Trophoblast cell (in vitro differentiated cells and primary cell): ENCODE measurements around the gene CMA1.

Experiments used
- DNase-seq, 2 donors: peaks; one replicate each; pipeline ENCODE4 v3.0.0-alpha.2; 2016
- H2AFZ ChIP-seq: 2 replicates; pipeline ENCODE4 v1.6.1; 2013; ENCODE audit warnings: low read length, moderate library complexity, mild to moderate bottlenecking; ENCODE audit not compliant: insufficient read depth, poor library complexity
- H2AK5ac ChIP-seq: 2 replicates; pipeline ENCODE4 v1.6.1; 2013; ENCODE audit warnings: mild to moderate bottlenecking, low read length
- H2BK120ac ChIP-seq: 2 replicates; pipeline ENCODE4 v1.6.1; 2013; ENCODE audit warnings: low read length, mild to moderate bottlenecking, moderate library complexity; ENCODE audit not compliant: insufficient read depth, poor library complexity
- H2BK12ac ChIP-seq: 2 replicates; pipeline ENCODE4 v1.6.1; 2013; ENCODE audit warnings: mild to moderate bottlenecking, low read length, moderate library complexity
- H2BK5ac ChIP-seq: 2 replicates; pipeline ENCODE4 v1.6.1; 2013; ENCODE audit warnings: low read length, low read depth, moderate library complexity, mild to moderate bottlenecking; ENCODE audit not compliant: poor library complexity
- H3K14ac ChIP-seq: 2 replicates; pipeline ENCODE4 v1.6.1; 2013; ENCODE audit warnings: mild to moderate bottlenecking, low read length
- H3K18ac ChIP-seq: 2 replicates; pipeline ENCODE4 v1.6.1; 2013; ENCODE audit warnings: mild to moderate bottlenecking, low read length
- H3K23ac ChIP-seq: 2 replicates; pipeline ENCODE4 v1.6.1; 2013; ENCODE audit warnings: low read length
- H3K27ac ChIP-seq: 2 replicates; pipeline ENCODE4 v1.5.1; 2013; ENCODE audit warnings: low read depth, mild to moderate bottlenecking, inconsistent platforms, low read length, moderate library complexity
- H3K27me3 ChIP-seq: 2 replicates; pipeline ENCODE4 v1.6.1; 2013; ENCODE audit warnings: inconsistent platforms, mild to moderate bottlenecking, low read length, moderate library complexity; ENCODE audit not compliant: insufficient read depth
- H3K36me3 ChIP-seq, 2 experiments: 1 replicate in 1 of 2; 2 replicates in 1 of 2; pipeline ENCODE4 v1.6.1; 2013; ENCODE audit warnings: low read length in 2 of 2, mild to moderate bottlenecking in 2 of 2, moderate library complexity in 1 of 2; ENCODE audit not compliant: insufficient read depth in 2 of 2, control insufficient read depth in 1 of 2
- H3K4ac ChIP-seq: 2 replicates; pipeline ENCODE4 v1.6.1; 2013; ENCODE audit warnings: low read depth, mild to moderate bottlenecking, low read length, moderate library complexity
- H3K4me1 ChIP-seq, 2 experiments: 1 replicate in 1 of 2; 2 replicates in 1 of 2; pipeline ENCODE4 v1.6.1; 2013; ENCODE audit warnings: low read length in 2 of 2, mild to moderate bottlenecking in 2 of 2, moderate library complexity in 1 of 2; ENCODE audit not compliant: insufficient read depth in 2 of 2, control insufficient read depth in 1 of 2
- H3K4me2 ChIP-seq: 2 replicates; pipeline ENCODE4 v1.6.1; 2013; ENCODE audit warnings: inconsistent platforms, mild to moderate bottlenecking, low read length, moderate library complexity
- H3K4me3 ChIP-seq: 2 replicates; pipeline ENCODE4 v1.5.1; 2013; ENCODE audit warnings: mild to moderate bottlenecking, low read depth, low read length, inconsistent platforms
- H3K79me1 ChIP-seq: one replicate; pipeline ENCODE4 v1.6.1; 2013; ENCODE audit warnings: low read length
- H3K79me2 ChIP-seq: 2 replicates; pipeline ENCODE4 v1.6.1; 2013; ENCODE audit warnings: low read length, mild to moderate bottlenecking; ENCODE audit not compliant: control insufficient read depth, insufficient read depth, poor library complexity
- H3K9ac ChIP-seq: 2 replicates; pipeline ENCODE4 v1.6.1; 2013; ENCODE audit warnings: mild to moderate bottlenecking, low read length
- H3K9me3 ChIP-seq: 2 replicates; pipeline ENCODE4 v1.6.1; 2013; ENCODE audit warnings: low read depth, mild to moderate bottlenecking, control low read depth, inconsistent platforms, low read length; ENCODE audit not compliant: insufficient read depth
- H4K12ac ChIP-seq: 2 replicates; pipeline ENCODE4 v1.6.1; 2013; ENCODE audit warnings: low read depth, mild to moderate bottlenecking, low read length, moderate library complexity
- H4K8ac ChIP-seq: 2 replicates; pipeline ENCODE4 v1.6.1; 2013; ENCODE audit warnings: low read depth, mild to moderate bottlenecking, low read length, moderate library complexity
- H4K91ac ChIP-seq: one replicate; pipeline ENCODE4 v1.6.1; 2013; ENCODE audit warnings: low read depth, mild to moderate bottlenecking, low read length, moderate library complexity
- WGBS: extraction: QIAGEN DNeasy Blood & Tissue Kit; methylation state at CpG from one replicate; pipeline ENCODE4 v1.1.7; 2013; ENCODE audit warnings: missing lambda C conversion rate; ENCODE audit not compliant: insufficient read length, insufficient coverage; ENCODE audit errors: extremely low coverage; 5-methylcytosine and 5-hydroxymethylcytosine counted together

The CMA1 gene

DNA sequence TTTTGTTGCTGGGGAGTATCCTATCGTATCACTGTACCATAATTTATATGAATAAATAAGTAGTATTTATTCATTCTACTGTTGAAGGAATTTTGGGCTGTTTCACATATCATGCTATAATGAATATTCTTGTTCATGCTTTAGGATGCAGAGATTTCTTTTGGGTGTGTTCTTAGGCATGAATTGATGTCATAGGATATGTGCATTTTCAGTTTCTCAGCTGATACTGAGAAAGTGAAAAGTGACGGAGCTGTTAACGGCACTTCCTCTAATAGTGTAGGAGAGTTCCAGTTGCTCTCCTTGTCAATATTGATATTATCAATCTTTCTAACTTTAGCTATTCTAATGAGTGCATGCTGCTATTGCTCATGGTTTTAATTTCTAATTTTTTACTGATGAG lies 42.3 kb downstream of the CMA1 start:
- Histone ChIP-seq H3K79me1 (no peaks in the 10 kb centered on the region), H2AFZ (no peak overlapping the region), H3K18ac (no peak overlapping the region), H3K9ac (no peak overlapping the region), H3K4me3 (no peak overlapping the region), H3K14ac (no peak overlapping the region), H2BK12ac (no peak overlapping the region), H3K4me1 (no peaks in the 10 kb centered on the region), H4K91ac (no peak overlapping the region), H2BK120ac (no peak overlapping the region), H3K79me2 (no peaks in the 10 kb centered on the region), H3K23ac (no peak overlapping the region), H4K12ac (no peak overlapping the region), H3K27me3 (no peaks in the 10 kb centered on the region), H2BK5ac (no peak overlapping the region), H3K36me3 (no peaks in the 10 kb centered on the region), H4K8ac (no peak overlapping the region), H3K4me2 (no peak overlapping the region), H3K9me3 (no peaks in the 10 kb centered on the region), H2AK5ac (no peak overlapping the region), H3K4ac (no peak overlapping the region), H3K27ac (no peak overlapping the region)
- no CpG with 5 or more reads among the region's 3 CpGs for WGBS
- no peak for DNase-seq

DNA sequence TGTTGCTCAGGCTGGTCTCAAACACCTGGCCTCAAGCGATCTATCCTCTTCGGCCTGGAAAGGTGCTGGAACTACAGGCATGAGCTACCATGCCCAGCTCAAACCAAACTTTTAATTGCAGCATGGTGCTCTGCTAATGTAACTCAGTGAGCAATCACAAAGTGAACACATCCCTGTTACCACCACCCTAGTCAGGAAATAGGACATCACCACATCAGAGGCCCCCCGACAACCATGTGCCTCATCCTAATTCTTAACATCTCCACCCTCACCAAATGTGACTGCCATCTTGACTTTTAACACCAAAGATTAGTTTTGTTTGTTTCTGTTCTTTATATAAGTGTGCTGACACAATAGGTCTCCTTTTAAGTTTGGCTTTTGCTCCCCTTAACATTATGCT lies 42.7 kb downstream of the CMA1 start:
- H3K4me2 ChIP-seq = no peak overlapping the region
- H4K12ac ChIP-seq = no peak overlapping the region
- no peak overlapping the region for H2BK120ac ChIP-seq
- H2BK12ac ChIP-seq = no peak overlapping the region
- WGBS = no CpG with 5 or more reads among the region's 3 CpGs
- no peaks in the 10 kb centered on the region for H3K79me1 ChIP-seq
- no peaks in the 10 kb centered on the region for H3K4me1 ChIP-seq
- no peak overlapping the region for H3K14ac ChIP-seq
- H4K8ac ChIP-seq = no peak overlapping the region
- no peak overlapping the region for H3K9ac ChIP-seq
- H2AK5ac ChIP-seq = no peak overlapping the region
- no peaks in the 10 kb centered on the region for H3K36me3 ChIP-seq
- H2AFZ ChIP-seq = no peak overlapping the region
- no peaks in the 10 kb centered on the region for H3K27me3 ChIP-seq
- H3K79me2 ChIP-seq = no peaks in the 10 kb centered on the region
- H3K18ac ChIP-seq = no peak overlapping the region
- H3K27ac ChIP-seq = no peak overlapping the region
- no peak for DNase-seq
- H4K91ac ChIP-seq = no peak overlapping the region
- no peak overlapping the region for H3K4ac ChIP-seq
- no peak overlapping the region for H3K4me3 ChIP-seq
- no peak overlapping the region for H3K23ac ChIP-seq
- H2BK5ac ChIP-seq = no peak overlapping the region
- H3K9me3 ChIP-seq = no peaks in the 10 kb centered on the region

DNA sequence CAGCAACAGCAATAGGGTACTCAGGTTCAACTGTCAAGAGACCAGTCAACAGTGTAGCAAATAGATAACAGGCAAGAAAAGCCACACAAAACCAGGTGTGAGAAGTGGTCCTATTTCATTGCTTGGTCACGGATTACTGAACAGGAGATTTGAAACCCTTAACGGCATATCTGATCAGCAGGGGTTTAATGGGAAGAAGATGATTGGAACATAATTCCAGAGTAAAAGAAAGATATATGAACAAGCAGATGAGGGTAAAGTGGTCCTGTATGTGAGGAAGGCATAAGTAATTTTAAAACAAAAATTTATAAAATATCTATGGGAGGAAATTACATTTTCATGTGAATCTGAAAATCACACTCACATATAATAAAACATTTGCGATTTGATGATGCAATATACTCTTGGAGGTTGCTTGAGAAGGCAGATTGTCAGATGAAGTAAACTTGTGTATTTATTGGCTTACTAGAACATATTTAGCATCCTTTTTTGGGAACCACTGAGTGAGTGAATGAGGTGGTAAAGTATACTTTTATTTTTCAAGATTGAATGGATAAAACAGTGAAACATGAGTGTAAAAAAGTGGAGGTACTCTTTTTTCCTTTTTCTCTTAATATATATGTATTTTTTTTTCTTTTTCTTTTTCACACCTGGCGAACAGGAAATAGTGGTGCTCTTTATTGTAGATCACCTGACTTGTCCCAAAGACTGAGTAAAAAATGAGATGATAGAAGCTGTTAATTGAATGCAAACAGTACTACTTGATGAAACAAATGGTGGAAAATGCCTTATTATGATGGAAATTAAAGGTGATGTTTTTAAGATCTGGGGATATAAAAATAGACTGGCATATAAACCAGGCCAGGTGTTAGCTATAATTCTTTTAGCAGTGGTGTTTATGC lies 43.9 kb downstream of the CMA1 start:
- Histone ChIP-seq H3K79me1 (no peaks in the 10 kb centered on the region), H3K36me3 (no peaks in the 10 kb centered on the region), H3K79me2 (no peaks in the 10 kb centered on the region), H2BK12ac (no peak overlapping the region), H3K4me2 (no peak overlapping the region), H3K27me3 (no peaks in the 10 kb centered on the region), H3K14ac (no peak overlapping the region), H3K18ac (no peak overlapping the region), H3K4me3 (no peak overlapping the region), H4K91ac (no peak overlapping the region), H2BK120ac (no peak overlapping the region), H4K8ac (no peak overlapping the region), H3K23ac (no peak overlapping the region), H2BK5ac (no peak overlapping the region), H3K4me1 (no peaks in the 10 kb centered on the region), H4K12ac (no peak overlapping the region), H3K27ac (no peak overlapping the region), H3K9ac (no peak overlapping the region), H3K9me3 (no peaks in the 10 kb centered on the region), H2AFZ (no peak overlapping the region), H3K4ac (no peak overlapping the region), H2AK5ac (no peak overlapping the region)
- WGBS = no CpG with 5 or more reads among the region's 4 CpGs
- DNase-seq = no peak

DNA sequence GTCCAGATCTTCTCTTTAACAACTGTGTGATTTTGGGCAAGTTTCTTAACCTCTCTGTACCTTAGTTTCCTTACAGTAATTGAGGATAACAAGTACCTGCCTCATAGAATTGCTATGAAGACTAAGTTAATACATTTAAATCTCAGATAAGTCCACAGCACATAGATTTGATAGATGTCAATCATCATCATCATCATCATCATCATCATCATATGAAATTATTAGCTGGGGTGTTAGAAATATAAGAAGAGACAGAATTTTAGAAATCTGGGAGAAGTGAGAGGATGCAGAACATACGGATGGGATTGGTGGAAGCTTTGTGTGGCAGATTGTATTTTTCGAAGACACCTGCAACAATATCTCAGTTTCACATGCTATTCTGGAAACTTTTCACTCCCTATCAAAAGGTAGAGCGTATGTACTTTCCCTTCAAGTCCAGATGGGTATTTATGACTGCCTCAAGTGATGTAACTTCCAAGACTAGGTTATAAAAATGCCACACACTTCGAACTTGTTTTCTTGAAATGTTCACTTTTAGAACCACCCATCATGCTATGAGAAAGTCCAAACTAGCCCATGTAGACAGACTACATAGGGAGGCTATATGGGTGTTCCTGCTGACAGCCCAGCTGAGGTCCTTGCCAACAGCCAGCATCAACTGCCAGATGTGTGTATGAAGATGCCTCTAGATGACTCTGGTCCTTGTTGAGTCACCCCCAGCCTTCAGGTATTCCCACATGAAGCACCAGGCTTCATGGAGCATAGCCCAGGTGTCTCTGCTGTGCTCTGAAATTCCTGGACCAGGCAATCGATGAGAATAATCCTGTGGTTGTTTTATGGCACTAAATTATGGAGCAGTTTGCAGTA lies 44.8 kb downstream of the CMA1 start:
- no peak overlapping the region for H3K27ac ChIP-seq
- no peak overlapping the region for H3K14ac ChIP-seq
- H3K4me3 ChIP-seq = no peak overlapping the region
- WGBS = no CpG with 5 or more reads among the region's 5 CpGs
- no peak overlapping the region for H3K18ac ChIP-seq
- no peak overlapping the region for H3K9ac ChIP-seq
- no peaks in the 10 kb centered on the region for H3K27me3 ChIP-seq
- H4K12ac ChIP-seq = no peak overlapping the region
- no peaks in the 10 kb centered on the region for H3K36me3 ChIP-seq
- H2AFZ ChIP-seq = no peak overlapping the region
- H2BK5ac ChIP-seq = no peak overlapping the region
- H4K8ac ChIP-seq = no peak overlapping the region
- H2BK12ac ChIP-seq = no peak overlapping the region
- H3K4me1 ChIP-seq = no peaks in the 10 kb centered on the region
- no peak overlapping the region for H3K4ac ChIP-seq
- no peak overlapping the region for H4K91ac ChIP-seq
- no peaks in the 10 kb centered on the region for H3K79me1 ChIP-seq
- H2AK5ac ChIP-seq = no peak overlapping the region
- no peak overlapping the region for H2BK120ac ChIP-seq
- H3K9me3 ChIP-seq = no peaks in the 10 kb centered on the region
- H3K79me2 ChIP-seq = no peaks in the 10 kb centered on the region
- DNase-seq = no peak
- no peak overlapping the region for H3K4me2 ChIP-seq
- no peak overlapping the region for H3K23ac ChIP-seq
